VCaP (cell line): ENCODE data around the gene FABP3.

Experiments
- H3K27ac ChIP-seq: fragments of 450-650 bp; 2 replicates; pipeline ENCODE4 v1.5.1; 2017
- TF ChIP-seq, protein P1 (sequence below): fragments of 450-650 bp; conservative IDR thresholded peaks from 2 replicates; pipeline ENCODE4 v1.5.1; 2017; ENCODE audit warnings: mild to moderate bottlenecking, moderate library complexity

Gene FABP3

DNA sequence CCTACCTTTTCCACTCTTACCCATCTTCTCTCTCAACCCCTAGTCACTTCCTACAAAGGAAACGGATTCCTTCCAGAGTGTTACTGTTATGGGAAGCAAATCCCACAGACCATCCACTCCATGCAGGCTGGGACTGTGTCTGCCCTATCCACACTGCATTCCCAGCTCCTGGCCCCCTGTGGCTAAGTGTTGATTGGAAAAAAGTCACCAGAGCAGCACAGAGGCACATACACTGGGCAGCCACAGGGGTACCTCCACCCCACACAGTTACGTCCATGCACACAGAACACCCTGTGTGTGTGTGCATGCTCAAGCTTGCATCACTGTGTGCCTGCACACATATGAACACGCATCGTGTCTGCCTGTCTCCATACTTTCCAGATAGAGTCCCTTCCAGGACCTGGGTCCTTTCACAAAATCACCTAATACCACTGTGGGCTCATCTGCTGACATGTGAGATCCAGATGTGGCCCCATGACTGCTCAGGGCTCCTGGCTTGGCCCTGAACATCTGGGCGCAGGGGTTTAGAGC, 36.0 kb upstream of the FABP3 start:
- no peak overlapping the region for H3K27ac ChIP-seq
- TF ChIP-seq, protein P1, sequence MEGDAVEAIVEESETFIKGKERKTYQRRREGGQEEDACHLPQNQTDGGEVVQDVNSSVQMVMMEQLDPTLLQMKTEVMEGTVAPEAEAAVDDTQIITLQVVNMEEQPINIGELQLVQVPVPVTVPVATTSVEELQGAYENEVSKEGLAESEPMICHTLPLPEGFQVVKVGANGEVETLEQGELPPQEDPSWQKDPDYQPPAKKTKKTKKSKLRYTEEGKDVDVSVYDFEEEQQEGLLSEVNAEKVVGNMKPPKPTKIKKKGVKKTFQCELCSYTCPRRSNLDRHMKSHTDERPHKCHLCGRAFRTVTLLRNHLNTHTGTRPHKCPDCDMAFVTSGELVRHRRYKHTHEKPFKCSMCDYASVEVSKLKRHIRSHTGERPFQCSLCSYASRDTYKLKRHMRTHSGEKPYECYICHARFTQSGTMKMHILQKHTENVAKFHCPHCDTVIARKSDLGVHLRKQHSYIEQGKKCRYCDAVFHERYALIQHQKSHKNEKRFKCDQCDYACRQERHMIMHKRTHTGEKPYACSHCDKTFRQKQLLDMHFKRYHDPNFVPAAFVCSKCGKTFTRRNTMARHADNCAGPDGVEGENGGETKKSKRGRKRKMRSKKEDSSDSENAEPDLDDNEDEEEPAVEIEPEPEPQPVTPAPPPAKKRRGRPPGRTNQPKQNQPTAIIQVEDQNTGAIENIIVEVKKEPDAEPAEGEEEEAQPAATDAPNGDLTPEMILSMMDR = no peak

DNA sequence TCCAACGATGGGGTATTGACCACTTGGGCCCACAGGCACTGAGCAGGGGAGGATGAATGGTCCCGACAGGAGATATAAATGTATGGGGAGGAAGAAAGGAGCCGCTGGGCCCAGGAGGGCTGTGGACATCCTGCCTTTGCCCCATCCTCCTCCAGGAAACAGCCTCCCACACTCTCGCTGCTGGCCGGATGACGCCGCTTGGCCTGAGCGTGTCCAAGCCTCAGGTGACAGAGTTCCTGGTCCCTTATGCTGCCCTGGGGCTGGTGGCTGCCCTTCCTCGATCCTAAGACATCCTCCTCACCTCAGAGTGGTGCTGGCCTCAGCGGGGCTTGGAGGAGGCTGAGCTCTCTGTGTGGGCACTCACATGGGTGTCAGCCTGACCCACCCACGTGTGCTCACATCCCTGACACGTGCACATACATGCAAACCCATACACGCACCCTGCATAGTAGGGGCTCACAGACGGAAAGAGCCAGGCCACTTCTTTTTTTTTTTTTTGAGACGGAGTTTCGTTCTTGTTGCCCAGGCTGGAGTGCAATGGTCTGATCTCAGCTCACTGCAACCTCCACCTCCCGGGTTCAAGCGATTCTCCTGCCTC, 34.3 kb upstream of the FABP3 start:
- TF ChIP-seq, protein P1 = no peak

DNA sequence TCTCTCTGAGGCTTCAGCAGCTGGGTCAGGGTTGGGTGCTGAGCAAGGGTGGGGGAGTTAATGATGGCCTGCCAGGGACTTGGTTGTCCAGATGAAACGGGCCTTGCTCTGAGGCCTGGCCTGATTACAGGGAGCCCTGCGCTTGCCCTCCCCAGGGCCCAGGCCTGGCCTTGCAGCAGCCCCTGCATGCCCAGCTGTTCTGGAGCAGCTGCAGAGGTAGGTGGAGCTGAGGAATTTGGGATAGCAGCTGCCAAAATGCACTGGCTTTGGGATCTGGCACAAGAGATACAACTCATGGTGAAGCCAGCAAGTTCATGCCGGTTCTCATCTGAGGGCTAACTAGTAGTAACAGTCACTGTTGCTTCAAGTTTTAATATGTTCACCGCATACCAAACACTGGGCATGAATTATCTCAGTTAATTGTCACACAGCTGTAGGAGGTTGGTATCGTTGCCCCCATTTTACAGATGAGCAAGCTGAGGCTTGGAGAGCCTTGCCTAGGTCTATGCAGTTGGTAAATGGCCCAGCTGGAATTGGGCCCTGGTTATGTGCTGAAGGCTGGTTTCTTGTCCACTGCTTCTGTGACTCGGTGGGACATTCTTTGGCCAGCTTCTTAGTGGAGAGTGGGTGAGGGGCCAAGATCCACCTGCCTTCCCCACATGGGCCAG, 32.8 kb upstream of the FABP3 start:
- no peak overlapping the region for H3K27ac ChIP-seq
- TF ChIP-seq, protein P1 = no peak

More for the DNA sequence above, 34.3 kb upstream of the FABP3 start:
- H3K27ac ChIP-seq = no peak overlapping the region

DNA sequence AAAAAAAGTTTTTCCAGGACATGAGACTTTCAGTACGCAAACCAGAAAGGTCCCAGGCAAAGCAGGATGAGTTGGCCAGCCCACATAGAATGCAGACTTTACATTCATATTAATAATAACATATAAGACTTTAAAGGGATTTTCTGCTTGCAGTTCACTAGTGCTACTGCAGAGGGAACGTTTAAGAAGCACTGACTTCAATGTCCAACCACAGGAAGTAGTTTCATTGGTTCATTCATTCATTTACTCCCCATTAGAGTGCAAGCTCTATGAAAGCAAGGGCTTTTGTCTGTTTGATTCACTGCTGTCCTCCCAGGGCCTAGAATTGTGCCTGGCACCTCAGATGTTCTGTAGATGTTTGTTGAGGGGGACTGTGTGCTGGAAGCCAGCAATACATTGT, 28.4 kb upstream of the FABP3 start:
- no peak overlapping the region for H3K27ac ChIP-seq
- TF ChIP-seq, protein P1 = no peak

DNA sequence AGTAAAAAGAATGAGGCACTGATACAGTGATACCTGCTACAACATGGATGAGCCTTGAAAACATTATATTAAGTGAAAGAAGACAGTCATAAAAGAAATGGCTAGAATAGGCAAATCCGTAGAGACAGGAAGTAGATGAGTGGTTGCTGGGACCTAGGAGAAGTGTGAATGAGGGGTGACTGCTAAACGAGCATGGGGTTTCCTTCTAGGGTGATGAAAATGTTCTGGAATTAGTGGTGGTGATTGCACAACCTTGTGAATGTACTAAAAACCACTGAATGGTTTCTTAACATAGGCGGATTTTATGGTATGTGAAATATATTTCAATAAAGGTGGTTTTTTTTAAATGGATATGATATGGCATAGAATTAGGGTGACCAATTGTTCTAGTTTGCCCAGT, 27.5 kb upstream of the FABP3 start:
- H3K27ac ChIP-seq = no peak overlapping the region
- TF ChIP-seq, protein P1 = no peak

DNA sequence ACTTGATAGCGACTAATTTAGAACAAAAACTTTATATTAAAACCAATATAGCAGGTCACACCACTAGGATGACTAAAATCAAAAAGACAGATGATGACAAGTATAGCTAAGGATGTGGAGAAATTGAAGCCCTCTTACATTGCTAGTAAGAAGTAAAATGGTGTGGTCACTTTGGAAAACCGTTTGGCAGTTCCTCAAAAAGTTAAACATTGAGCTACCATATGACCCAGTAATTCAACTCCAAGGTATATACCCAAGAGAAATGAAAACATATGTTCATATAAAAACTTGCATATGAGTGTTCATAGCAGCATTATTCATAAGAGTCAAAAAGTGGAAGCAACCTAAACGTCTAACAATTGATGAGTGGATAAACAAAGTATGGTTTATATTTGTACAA, 27.1 kb upstream of the FABP3 start:
- TF ChIP-seq, protein P1 = no peak
- no peak overlapping the region for H3K27ac ChIP-seq

DNA sequence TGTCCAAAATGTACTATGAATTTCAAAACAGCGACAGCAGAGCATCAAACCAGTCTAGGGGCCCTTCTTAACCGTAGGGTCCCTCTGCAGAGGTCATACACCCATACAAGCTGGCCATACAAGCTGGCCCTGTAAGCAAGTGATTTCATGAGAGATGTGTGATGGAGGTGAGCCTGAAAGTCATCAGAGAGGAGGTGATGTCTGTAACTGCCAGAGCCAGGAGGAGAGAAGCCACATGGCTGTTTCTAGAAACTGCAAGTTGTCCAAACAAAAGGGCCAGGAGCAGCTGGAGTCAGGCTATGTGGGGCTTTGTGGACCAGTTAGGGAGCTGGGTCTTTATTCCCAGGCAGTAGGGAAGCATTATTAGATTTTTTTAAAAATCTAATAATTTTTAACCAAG, 25.4 kb upstream of the FABP3 start:
- H3K27ac ChIP-seq = no peak overlapping the region
- TF ChIP-seq, protein P1 = no peak
